ENCODE measurements around the gene MBTPS1.

Gene MBTPS1

GRCh38 chr16:84095466-84095865, 21.3 kb downstream of the MBTPS1 start:
- Histone ChIP-seq H3K36me3 (ENCODE audit: insufficient read depth, low read length) (peaks cover 90% of the 10 kb centered on the region), H3K27me3 (ENCODE audit: insufficient read depth, low read length) (no peaks in the 10 kb centered on the region), H3K4me1 (ENCODE audit: insufficient read depth, low read length) (no peaks in the 10 kb centered on the region), H3K4me3 (ENCODE audit: low read length) (no peak overlapping the region), H3K9me3 (ENCODE audit: insufficient read depth, low read depth, low read length) (no peaks in the 10 kb centered on the region), H3K27ac (ENCODE audit: low read depth, low read length) (no peak overlapping the region), H3K9ac (ENCODE audit: low read depth, low read length) (no peak overlapping the region)
- WGBS = 95% methylated on average over 14 of the region's 14 CpGs

GRCh38 chr16:84093879-84094270, 22.9 kb downstream of the MBTPS1 start:
- Histone ChIP-seq H3K9me3 (ENCODE audit: insufficient read depth, low read depth, low read length) (no peaks in the 10 kb centered on the region), H3K27me3 (ENCODE audit: insufficient read depth, low read length) (no peaks in the 10 kb centered on the region), H3K36me3 (ENCODE audit: insufficient read depth, low read length) (peaks cover 98% of the 10 kb centered on the region), H3K27ac (ENCODE audit: low read depth, low read length) (no peak overlapping the region), H3K9ac (ENCODE audit: low read depth, low read length) (no peak overlapping the region), H3K4me1 (ENCODE audit: insufficient read depth, low read length) (no peaks in the 10 kb centered on the region), H3K4me3 (ENCODE audit: low read length) (no peak overlapping the region)
- WGBS = 93% methylated on average over 4 of the region's 4 CpGs

- H3K9ac ChIP-seq (ENCODE audit: low read depth, low read length) = no peak overlapping the region
- H3K36me3 ChIP-seq (ENCODE audit: insufficient read depth, low read length) = peaks cover 98% of the 10 kb centered on the region
- no peaks in the 10 kb centered on the region for H3K9me3 ChIP-seq (ENCODE audit: insufficient read depth, low read depth, low read length)
- WGBS = 95% methylated on average over 16 of the region's 16 CpGs
- H3K27me3 ChIP-seq (ENCODE audit: insufficient read depth, low read length) = no peaks in the 10 kb centered on the region
- H3K4me3 ChIP-seq (ENCODE audit: low read length) = no peak overlapping the region
- no peaks in the 10 kb centered on the region for H3K4me1 ChIP-seq (ENCODE audit: insufficient read depth, low read length)
- no peak overlapping the region for H3K27ac ChIP-seq (ENCODE audit: low read depth, low read length)
Observed at GRCh38 chr16:84093120-84093878, 23.4 kb downstream of the MBTPS1 start.

GRCh38 chr16:84091460-84091859, 25.3 kb downstream of the MBTPS1 start:
- Histone ChIP-seq H3K27me3 (ENCODE audit: insufficient read depth, low read length) (no peaks in the 10 kb centered on the region), H3K9ac (ENCODE audit: low read depth, low read length) (no peak overlapping the region), H3K27ac (ENCODE audit: low read depth, low read length) (no peak overlapping the region), H3K36me3 (ENCODE audit: insufficient read depth, low read length) (peaks cover 99% of the 10 kb centered on the region), H3K9me3 (ENCODE audit: insufficient read depth, low read depth, low read length) (no peaks in the 10 kb centered on the region), H3K4me1 (ENCODE audit: insufficient read depth, low read length) (no peaks in the 10 kb centered on the region), H3K4me3 (ENCODE audit: low read length) (no peak overlapping the region)
- WGBS = 96% methylated on average over 10 of the region's 10 CpGs

GRCh38 chr16:84090211-84090610, 26.5 kb downstream of the MBTPS1 start:
- Histone ChIP-seq H3K4me3 (ENCODE audit: low read length) (no peak overlapping the region), H3K4me1 (ENCODE audit: insufficient read depth, low read length) (no peaks in the 10 kb centered on the region), H3K27me3 (ENCODE audit: insufficient read depth, low read length) (no peaks in the 10 kb centered on the region), H3K27ac (ENCODE audit: low read depth, low read length) (no peak overlapping the region), H3K9me3 (ENCODE audit: insufficient read depth, low read depth, low read length) (no peaks in the 10 kb centered on the region), H3K9ac (ENCODE audit: low read depth, low read length) (no peak overlapping the region), H3K36me3 (ENCODE audit: insufficient read depth, low read length) (peaks cover 94% of the 10 kb centered on the region)
- WGBS = 90% methylated on average over 9 of the region's 9 CpGs

GRCh38 chr16:84088695-84089395, 27.9 kb downstream of the MBTPS1 start:
- no peak overlapping the region for H3K27ac ChIP-seq (ENCODE audit: low read depth, low read length)

GRCh38 chr16:84087466-84088151, 29.1 kb downstream of the MBTPS1 start:
- H3K9me3 ChIP-seq (ENCODE audit: insufficient read depth, low read depth, low read length) = no peaks in the 10 kb centered on the region
- no peak overlapping the region for H3K9ac ChIP-seq (ENCODE audit: low read depth, low read length)
- no peaks in the 10 kb centered on the region for H3K4me1 ChIP-seq (ENCODE audit: insufficient read depth, low read length)
- H3K4me3 ChIP-seq (ENCODE audit: low read length) = no peak overlapping the region
- H3K27ac ChIP-seq (ENCODE audit: low read depth, low read length) = no peak overlapping the region
- peaks cover 88% of the 10 kb centered on the region for H3K36me3 ChIP-seq (ENCODE audit: insufficient read depth, low read length)
- 96% methylated on average over 11 of the region's 11 CpGs for WGBS
- H3K27me3 ChIP-seq (ENCODE audit: insufficient read depth, low read length) = no peaks in the 10 kb centered on the region

More at GRCh38 chr16:84088695-84089395, 27.9 kb downstream of the MBTPS1 start:
- no peaks in the 10 kb centered on the region for H3K9me3 ChIP-seq (ENCODE audit: insufficient read depth, low read depth, low read length)
- H3K9ac ChIP-seq (ENCODE audit: low read depth, low read length) = no peak overlapping the region
- peaks cover 89% of the 10 kb centered on the region for H3K36me3 ChIP-seq (ENCODE audit: insufficient read depth, low read length)
- no peaks in the 10 kb centered on the region for H3K4me1 ChIP-seq (ENCODE audit: insufficient read depth, low read length)
- 89% methylated on average over 15 of the region's 15 CpGs for WGBS
- H3K4me3 ChIP-seq (ENCODE audit: low read length) = no peak overlapping the region
- H3K27me3 ChIP-seq (ENCODE audit: insufficient read depth, low read length) = no peaks in the 10 kb centered on the region

GRCh38 chr16:84087001-84087400, 29.7 kb downstream of the MBTPS1 start:
- Histone ChIP-seq H3K4me1 (ENCODE audit: insufficient read depth, low read length) (no peaks in the 10 kb centered on the region), H3K9ac (ENCODE audit: low read depth, low read length) (no peak overlapping the region), H3K27me3 (ENCODE audit: insufficient read depth, low read length) (no peaks in the 10 kb centered on the region), H3K36me3 (ENCODE audit: insufficient read depth, low read length) (peaks cover 87% of the 10 kb centered on the region), H3K27ac (ENCODE audit: low read depth, low read length) (no peak overlapping the region), H3K9me3 (ENCODE audit: insufficient read depth, low read depth, low read length) (no peaks in the 10 kb centered on the region), H3K4me3 (ENCODE audit: low read length) (no peak overlapping the region)
- 83% methylated on average over 12 of the region's 12 CpGs for WGBS

- peaks cover 87% of the 10 kb centered on the region for H3K36me3 ChIP-seq (ENCODE audit: insufficient read depth, low read length)
- WGBS = 88% methylated on average over 11 of the region's 11 CpGs
- no peaks in the 10 kb centered on the region for H3K27me3 ChIP-seq (ENCODE audit: insufficient read depth, low read length)
- H3K9ac ChIP-seq (ENCODE audit: low read depth, low read length) = no peak overlapping the region
- H3K27ac ChIP-seq (ENCODE audit: low read depth, low read length) = no peak overlapping the region
- no peaks in the 10 kb centered on the region for H3K4me1 ChIP-seq (ENCODE audit: insufficient read depth, low read length)
- H3K4me3 ChIP-seq (ENCODE audit: low read length) = no peak overlapping the region
- H3K9me3 ChIP-seq (ENCODE audit: insufficient read depth, low read depth, low read length) = no peaks in the 10 kb centered on the region
Observed at GRCh38 chr16:84086341-84086740, 30.4 kb downstream of the MBTPS1 start.

GRCh38 chr16:84085773-84086172, 31.0 kb downstream of the MBTPS1 start:
- H3K27ac ChIP-seq (ENCODE audit: low read depth, low read length) = no peak overlapping the region
- 95% methylated on average over 6 of the region's 6 CpGs for WGBS
- H3K36me3 ChIP-seq (ENCODE audit: insufficient read depth, low read length) = peaks cover 88% of the 10 kb centered on the region
- no peak overlapping the region for H3K4me3 ChIP-seq (ENCODE audit: low read length)
- H3K4me1 ChIP-seq (ENCODE audit: insufficient read depth, low read length) = no peaks in the 10 kb centered on the region
- H3K27me3 ChIP-seq (ENCODE audit: insufficient read depth, low read length) = no peaks in the 10 kb centered on the region
- no peak overlapping the region for H3K9ac ChIP-seq (ENCODE audit: low read depth, low read length)
- no peaks in the 10 kb centered on the region for H3K9me3 ChIP-seq (ENCODE audit: insufficient read depth, low read depth, low read length)

GRCh38 chr16:84085271-84085667, 31.5 kb downstream of the MBTPS1 start:
- Histone ChIP-seq H3K27me3 (ENCODE audit: insufficient read depth, low read length) (no peaks in the 10 kb centered on the region), H3K4me1 (ENCODE audit: insufficient read depth, low read length) (no peaks in the 10 kb centered on the region), H3K4me3 (ENCODE audit: low read length) (no peak overlapping the region), H3K36me3 (ENCODE audit: insufficient read depth, low read length) (peaks cover 88% of the 10 kb centered on the region), H3K9me3 (ENCODE audit: insufficient read depth, low read depth, low read length) (no peaks in the 10 kb centered on the region), H3K27ac (ENCODE audit: low read depth, low read length) (no peak overlapping the region), H3K9ac (ENCODE audit: low read depth, low read length) (no peak overlapping the region)
- WGBS = 93% methylated on average over 5 of the region's 8 CpGs

All from HUES64 (cell line).